Body of pancreas (tissue), 4 donors: Measurements from ENCODE around the gene GNLY.

Experiments
- POLR2A ChIP-seq, 3 donors: fragments of 450-650 bp; IDR thresholded peaks; one replicate each; pipeline ENCODE4 v1.6.1; 2016; ENCODE audit warnings: antibody characterized with exemption in 3 of 3, mild to moderate bottlenecking in 2 of 3
- TF ChIP-seq, protein P1 (sequence below), 7 experiments: fragments of 450-650 bp in 4 of 7; fragments of 200-600 bp in 3 of 7; sonication (generic) in 3 of 7; IDR thresholded peaks; one replicate each; pipeline ENCODE4 v1.5.1; 2016 to 2019; ENCODE audit warnings: antibody characterized with exemption in 7 of 7

DNA sequence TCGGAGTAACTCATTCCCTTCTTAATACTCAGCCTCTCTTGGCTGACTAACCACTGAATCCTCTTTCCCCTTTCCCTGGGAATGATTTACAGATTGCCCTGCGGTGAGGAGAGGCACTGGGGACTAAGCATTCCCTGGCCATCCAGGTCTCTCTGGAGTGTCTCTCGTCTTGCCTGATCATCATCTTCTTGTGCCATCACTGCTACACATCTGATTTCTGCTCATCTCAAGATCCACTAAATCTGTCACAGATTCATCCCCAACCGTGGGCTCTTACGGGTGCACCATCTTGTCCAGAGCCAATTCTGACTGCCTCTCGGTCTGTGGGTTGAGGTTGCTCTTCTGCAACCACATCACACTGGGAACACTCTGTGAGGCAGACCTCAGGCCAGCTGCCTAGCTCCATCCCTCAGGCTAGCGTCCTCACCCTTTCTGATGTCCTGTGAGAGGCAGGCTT is 38.2 kb upstream of the GNLY start:
- TF ChIP-seq, protein P1, sequence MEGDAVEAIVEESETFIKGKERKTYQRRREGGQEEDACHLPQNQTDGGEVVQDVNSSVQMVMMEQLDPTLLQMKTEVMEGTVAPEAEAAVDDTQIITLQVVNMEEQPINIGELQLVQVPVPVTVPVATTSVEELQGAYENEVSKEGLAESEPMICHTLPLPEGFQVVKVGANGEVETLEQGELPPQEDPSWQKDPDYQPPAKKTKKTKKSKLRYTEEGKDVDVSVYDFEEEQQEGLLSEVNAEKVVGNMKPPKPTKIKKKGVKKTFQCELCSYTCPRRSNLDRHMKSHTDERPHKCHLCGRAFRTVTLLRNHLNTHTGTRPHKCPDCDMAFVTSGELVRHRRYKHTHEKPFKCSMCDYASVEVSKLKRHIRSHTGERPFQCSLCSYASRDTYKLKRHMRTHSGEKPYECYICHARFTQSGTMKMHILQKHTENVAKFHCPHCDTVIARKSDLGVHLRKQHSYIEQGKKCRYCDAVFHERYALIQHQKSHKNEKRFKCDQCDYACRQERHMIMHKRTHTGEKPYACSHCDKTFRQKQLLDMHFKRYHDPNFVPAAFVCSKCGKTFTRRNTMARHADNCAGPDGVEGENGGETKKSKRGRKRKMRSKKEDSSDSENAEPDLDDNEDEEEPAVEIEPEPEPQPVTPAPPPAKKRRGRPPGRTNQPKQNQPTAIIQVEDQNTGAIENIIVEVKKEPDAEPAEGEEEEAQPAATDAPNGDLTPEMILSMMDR (IDR thresholded peaks at IDR 0.05) = no peak
- no peak for TF ChIP-seq POLR2A (IDR thresholded peaks at IDR 0.05)
